Testis (tissue), 3 donors: ENCODE measurements around the gene PAX7. TPM values are rescaled to one million over a fixed set of nuclear protein-coding genes. Genes with fewer than 3 reads are reported as not detected.

ENCODE experiments used
- DNase-seq: peaks from one replicate; pipeline ENCODE4 v3.0.0-alpha.2; 2019
- H3K27ac ChIP-seq, 2 donors: fragments of 200-600 bp; sonication (generic); one replicate each; pipeline ENCODE4 v1.5.1; 2019
- H3K27me3 ChIP-seq: fragments of 200-600 bp; sonication (generic); one replicate; pipeline ENCODE4 v1.5.1; 2019
- H3K36me3 ChIP-seq: fragments of 200-600 bp; sonication (generic); one replicate; pipeline ENCODE4 v1.5.1; 2017; ENCODE audit warnings: low read depth; ENCODE audit errors: missing control alignments
- H3K4me1 ChIP-seq: fragments of 200-600 bp; sonication (generic); one replicate; pipeline ENCODE4 v1.5.1; 2019
- H3K4me3 ChIP-seq, 2 donors: fragments of 200-600 bp; sonication (generic); one replicate each; pipeline ENCODE4 v1.5.1; 2017 to 2019
- H3K9me3 ChIP-seq: fragments of 200-600 bp; sonication (generic); one replicate; pipeline ENCODE4 v1.5.1; 2017
- CTCF ChIP-seq, 3 experiments: fragments of 450-650 bp in 2 of 3; fragments of 200-600 bp in 1 of 3; sonication (generic) in 1 of 3; IDR thresholded peaks; one replicate each; pipeline ENCODE4 v1.5.1; 2016 to 2019; ENCODE audit warnings: antibody characterized with exemption in 3 of 3, mild to moderate bottlenecking in 2 of 3, moderate library complexity in 1 of 3
- POLR2A ChIP-seq: fragments of 450-650 bp; IDR thresholded peaks from one replicate; pipeline ENCODE4 v1.6.1; 2017; ENCODE audit warnings: antibody characterized with exemption, mild to moderate bottlenecking, moderate library complexity
- WGBS, 2 donors: methylation state at CpG; one replicate each; pipeline ENCODE4 v1.1.5; 2018; 5-methylcytosine and 5-hydroxymethylcytosine counted together
- intact Hi-C: fragments of 100-400 bp; cut with DNase I; formaldehyde crosslinking; loops from one replicate; pipeline ENCODE4 v1.15.1; 2023; ENCODE audit warnings: low total_unique reads
- polyA plus RNA-seq: library from polyadenylated mRNA; stranded (reverse); fragments of 350-450 nt; fragmentation: Illumina TruSeq; extraction: RNeasy Lipid Tissue Mini Kit (QIAGEN cat#74804); gene quantifications from one replicate; pipeline ENCODE4 v1.2.3, GENCODE V29; 2014; ENCODE audit warnings: low read depth, low replicate concordance; ENCODE audit not compliant: insufficient read depth
- total RNA-seq, 2 donors: library from RNA; depleted of rRNA; stranded (reverse); fragments of >200 nt; gene quantifications; one replicate each; pipeline ENCODE4 v1.2.3, GENCODE V29; 2016

Gene PAX7
- total and polyA plus RNA-seq, 3 donors from 2014 or later: 0.16 to 0.37 (median 0.18) TPM

DNA sequence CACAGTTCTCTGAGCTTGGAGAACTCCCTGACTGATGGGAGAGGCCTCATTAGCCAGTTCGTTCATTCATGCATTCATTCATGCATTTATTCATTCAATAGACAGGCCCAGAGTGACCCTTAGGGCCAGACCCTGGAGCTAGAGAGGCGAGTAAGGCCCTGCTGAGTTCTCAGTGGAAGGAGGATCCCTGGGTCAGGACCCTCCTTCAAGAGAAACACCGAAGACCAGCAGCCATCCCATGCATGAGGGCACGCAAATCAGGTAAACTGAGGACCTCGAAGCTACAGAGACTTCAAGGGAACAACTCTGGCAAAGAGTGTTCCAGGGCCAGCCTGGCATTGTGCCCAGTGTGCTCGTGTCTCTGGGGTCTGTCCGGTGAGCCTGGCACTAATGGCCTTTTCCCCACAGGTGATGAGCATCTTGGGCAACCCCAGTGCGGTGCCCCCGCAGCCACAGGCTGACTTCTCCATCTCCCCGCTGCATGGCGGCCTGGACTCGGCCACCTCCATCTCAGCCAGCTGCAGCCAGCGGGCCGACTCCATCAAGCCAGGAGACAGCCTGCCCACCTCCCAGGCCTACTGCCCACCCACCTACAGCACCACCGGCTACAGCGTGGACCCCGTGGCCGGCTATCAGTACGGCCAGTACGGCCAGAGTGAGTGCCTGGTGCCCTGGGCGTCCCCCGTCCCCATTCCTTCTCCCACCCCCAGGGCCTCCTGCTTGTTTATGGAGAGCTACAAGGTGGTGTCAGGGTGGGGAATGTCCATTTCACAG is 104.8 kb downstream of the PAX7 start:
- no peak overlapping the region for H3K4me3 ChIP-seq
- intact Hi-C loops: no loop called here
- H3K4me1 ChIP-seq: no peaks in the 10 kb centered on the region
- H3K9me3 ChIP-seq: no peaks in the 10 kb centered on the region
- no peak for DNase-seq
- TF ChIP-seq POLR2A (no peak), CTCF (IDR thresholded peaks at IDR 0.05) (no peak)
- no peak overlapping the region for H3K27ac ChIP-seq
- WGBS, 2 donors: 88 to 93% methylated on average over 10 to 21 of the region's 22 CpGs
- no peaks in the 10 kb centered on the region for H3K36me3 ChIP-seq
- no peaks in the 10 kb centered on the region for H3K27me3 ChIP-seq

DNA sequence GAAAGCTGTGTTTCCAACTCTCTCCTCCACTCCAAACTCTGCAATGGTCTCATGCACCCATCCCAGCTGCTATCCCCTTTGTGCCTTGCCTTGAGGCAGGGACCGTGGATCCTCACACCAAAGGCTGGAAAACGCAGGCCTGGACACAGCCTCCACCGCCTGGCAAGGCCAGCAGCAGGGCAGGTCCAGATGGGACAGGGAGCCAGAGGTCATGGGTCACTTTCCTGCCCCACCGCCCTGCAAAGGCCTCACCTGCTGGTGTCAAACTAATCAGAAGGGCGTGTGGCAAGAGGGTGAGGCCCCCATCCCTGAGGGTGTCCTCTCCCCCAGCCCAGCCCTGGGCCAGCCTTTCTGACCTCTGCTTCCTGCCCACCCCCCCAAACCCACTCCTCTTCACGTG is 106.3 kb downstream of the PAX7 start:
- Histone ChIP-seq H3K27me3 (no peaks in the 10 kb centered on the region), H3K9me3 (no peaks in the 10 kb centered on the region), H3K4me1 (no peaks in the 10 kb centered on the region), H3K4me3 (no peak overlapping the region), H3K27ac (no peak overlapping the region), H3K36me3 (no peaks in the 10 kb centered on the region)
- 69 to 71% methylated on average over 3 to 6 of the region's 6 CpGs for WGBS, 2 donors
- DNase-seq: no peak
- TF ChIP-seq CTCF (IDR thresholded peaks at IDR 0.05): no peak
- TF ChIP-seq POLR2A: no peak
- intact Hi-C loops: no loop called here

- TF ChIP-seq CTCF (IDR thresholded peaks at IDR 0.05) (no peak), POLR2A (no peak)
- no peak for DNase-seq
- Histone ChIP-seq H3K27ac (no peak overlapping the region), H3K27me3 (no peaks in the 10 kb centered on the region), H3K36me3 (no peaks in the 10 kb centered on the region), H3K4me3 (no peak overlapping the region), H3K9me3 (no peaks in the 10 kb centered on the region), H3K4me1 (no peaks in the 10 kb centered on the region)
- WGBS, 2 donors: 62 to 71% methylated on average over 11 of the region's 11 CpGs
- intact Hi-C loops: no loop called here
Observed at GRCh38 chr1:18738126-18738525, 107.5 kb downstream of the PAX7 start.

DNA sequence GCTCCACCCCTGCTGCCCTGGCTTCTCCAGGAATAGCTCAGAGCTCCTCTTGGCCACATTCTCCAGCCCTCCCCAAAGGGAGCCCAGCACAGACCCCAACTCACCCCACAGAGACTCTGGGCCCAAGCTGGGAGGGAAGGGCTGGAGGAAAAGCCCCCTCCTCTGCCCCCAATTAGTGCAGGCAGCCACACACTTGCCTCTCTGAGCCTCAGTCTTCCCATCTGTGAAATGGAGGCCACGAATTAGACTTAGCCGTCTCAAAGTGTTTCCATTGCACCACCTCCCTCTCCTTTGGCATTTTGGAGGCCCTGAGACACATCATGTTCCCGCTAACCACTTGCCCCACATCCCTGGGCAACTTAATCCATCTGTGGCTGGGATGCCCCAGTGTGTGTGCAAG is 108.0 kb downstream of the PAX7 start:
- H3K4me3 ChIP-seq: no peak overlapping the region
- no peaks in the 10 kb centered on the region for H3K9me3 ChIP-seq
- intact Hi-C loops: no loop called here
- 86 to 96% methylated on average over 3 of the region's 3 CpGs for WGBS, 2 donors
- H3K27me3 ChIP-seq: no peaks in the 10 kb centered on the region
- H3K4me1 ChIP-seq: no peaks in the 10 kb centered on the region
- H3K27ac ChIP-seq: no peak overlapping the region
- DNase-seq: no peak
- TF ChIP-seq CTCF (IDR thresholded peaks at IDR 0.05) (no peak), POLR2A (no peak)
- H3K36me3 ChIP-seq: no peaks in the 10 kb centered on the region

DNA sequence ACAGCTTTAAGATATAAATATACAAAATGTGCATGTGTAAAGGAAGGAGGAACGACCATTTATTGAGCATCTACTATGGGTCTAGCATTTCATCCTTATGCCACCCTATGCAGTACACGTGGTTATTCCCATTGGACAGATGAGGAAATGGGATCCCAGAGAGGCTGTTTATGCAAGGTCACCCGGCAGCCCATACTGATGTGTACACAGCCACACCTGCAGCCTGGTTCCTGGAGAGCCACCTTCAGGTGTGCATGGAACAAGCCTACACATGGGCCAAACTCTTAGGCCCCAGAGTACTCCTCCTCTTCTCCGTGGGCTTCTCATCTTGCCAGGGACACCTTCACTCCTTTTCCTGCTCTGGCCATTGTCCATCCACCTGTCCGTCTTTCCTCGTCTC is 108.8 kb downstream of the PAX7 start:
- intact Hi-C loops: no loop called here
- Histone ChIP-seq H3K27me3 (no peaks in the 10 kb centered on the region), H3K4me3 (no peak overlapping the region), H3K27ac (no peak overlapping the region), H3K36me3 (no peaks in the 10 kb centered on the region), H3K9me3 (no peaks in the 10 kb centered on the region), H3K4me1 (no peaks in the 10 kb centered on the region)
- TF ChIP-seq CTCF (IDR thresholded peaks at IDR 0.05) (no peak), POLR2A (no peak)
- DNase-seq: no peak
- WGBS, 2 donors: 72 to 74% methylated on average over 6 of the region's 6 CpGs
